Smooth muscle cell (in vitro differentiated cells): Measurements from ENCODE around the gene NPW. TPM values are rescaled to one million over a fixed set of nuclear protein-coding genes. Genes with fewer than 3 reads are reported as not detected.

ENCODE experiments used
- DNase-seq: peaks from one replicate; lab custom pipeline; 2025; ENCODE audit not compliant: unreplicated experiment; lab: John Stamatoyannopoulos, UW
- H2AFZ ChIP-seq: fragments of 200-600 bp; sonication (generic); 2 replicates; pipeline ENCODE4 v1.6.0; 2016; ENCODE audit warnings: antibody characterized with exemption, low read depth, mild to moderate bottlenecking
- H3F3A ChIP-seq: fragments of 200-600 bp; sonication (generic); 2 replicates; pipeline ENCODE4 v1.6.0; 2017; ENCODE audit warnings: antibody characterized with exemption, low read depth
- H3K27ac ChIP-seq: fragments of 200-600 bp; sonication (generic); 2 replicates; pipeline ENCODE4 v1.5.1; 2016; ENCODE audit warnings: low read depth, mild to moderate bottlenecking
- H3K27me3 ChIP-seq: fragments of 200-600 bp; sonication (generic); 2 replicates; pipeline ENCODE4 v1.6.1; 2016; ENCODE audit warnings: low read depth, mild to moderate bottlenecking
- H3K36me3 ChIP-seq: fragments of 200-600 bp; sonication (generic); 2 replicates; pipeline ENCODE4 v1.5.1; 2016; ENCODE audit warnings: low read depth
- H3K4me1 ChIP-seq: fragments of 200-600 bp; sonication (generic); 2 replicates; pipeline ENCODE4 v1.5.1; 2016; ENCODE audit warnings: low read depth
- H3K4me2 ChIP-seq: fragments of 200-600 bp; sonication (generic); 2 replicates; pipeline ENCODE4 v1.6.0; 2016; ENCODE audit warnings: mild to moderate bottlenecking
- H3K4me3 ChIP-seq: fragments of 200-600 bp; sonication (generic); 2 replicates; pipeline ENCODE4 v1.5.1; 2016; ENCODE audit warnings: mild to moderate bottlenecking
- H3K79me2 ChIP-seq: fragments of 200-600 bp; sonication (generic); 2 replicates; pipeline ENCODE4 v1.6.0; 2016; ENCODE audit warnings: low read depth, mild to moderate bottlenecking
- H3K9ac ChIP-seq: fragments of 200-600 bp; sonication (generic); 2 replicates; pipeline ENCODE4 v1.6.0; 2016; ENCODE audit warnings: low read depth
- H3K9me3 ChIP-seq: fragments of 200-600 bp; sonication (generic); replicated peaks from 2 replicates; pipeline ENCODE4 v1.5.1; 2016; ENCODE audit warnings: low read depth
- H4K20me1 ChIP-seq: fragments of 200-600 bp; sonication (generic); 2 replicates; pipeline ENCODE4 v1.6.0; 2016; ENCODE audit warnings: low read depth
- CTCF ChIP-seq: fragments of 200-600 bp; sonication (generic); IDR thresholded peaks from 2 replicates; pipeline ENCODE4 v1.5.1; 2017; ENCODE audit warnings: borderline replicate concordance, mild to moderate bottlenecking, antibody characterized with exemption; ENCODE audit not compliant: insufficient read depth, poor library complexity, severe bottlenecking
- WGBS: methylation state at CpG from one replicate; pipeline ENCODE4 v1.1.7; 2016; ENCODE audit warnings: low lambda C conversion rate; 5-methylcytosine and 5-hydroxymethylcytosine counted together
- polyA plus RNA-seq: library from polyadenylated mRNA; unstranded; fragments of >200 nt; fragmentation: Nextera tagmentation; extraction: Ambion mirVana; gene quantifications from 2 replicates; pipeline ENCODE4 v1.2.1, GENCODE V29; 2016
- total RNA-seq: library from RNA; depleted of rRNA; stranded (reverse); fragments of >200 nt; gene quantifications from 2 replicates; pipeline ENCODE4 v1.2.3, GENCODE V29; 2014

The NPW gene
- total and polyA plus RNA-seq, 2 experiments from 2014 or later, result 13.1 to 185 TPM

- Histone ChIP-seq H2AFZ (no peak overlapping the region), H3K4me2 (no peak overlapping the region), H3K36me3 (no peaks in the 10 kb centered on the region), H3K27ac (no peak overlapping the region), H3K4me1 (peaks cover 21% of the 10 kb centered on the region), H3K9ac (no peak overlapping the region), H3K4me3 (no peak overlapping the region), H4K20me1 (no peaks in the 10 kb centered on the region), H3F3A (no peaks in the 10 kb centered on the region), H3K79me2 (no peaks in the 10 kb centered on the region), H3K27me3 (no peaks in the 10 kb centered on the region), H3K9me3 (no peaks in the 10 kb centered on the region)
- DNase-seq, result no peak
- 95% methylated on average over 15 of the region's 15 CpGs for WGBS
- no peak for TF ChIP-seq CTCF
Observed at GRCh38 chr16:2037115-2037514, 17.5 kb downstream of the NPW start.

GRCh38 chr16:2037647-2038381, 18.2 kb downstream of the NPW start:
- Histone ChIP-seq H3K4me2 (peak overlapping the region; percentile 40), H3K9me3 (no peaks in the 10 kb centered on the region), H3K27ac (peak overlapping the region; percentile 73), H3K4me3 (no peak overlapping the region), H3K4me1 (peaks cover 21% of the 10 kb centered on the region), H3K9ac (no peak overlapping the region), H2AFZ (no peak overlapping the region), H3F3A (no peaks in the 10 kb centered on the region), H3K36me3 (no peaks in the 10 kb centered on the region), H3K27me3 (no peaks in the 10 kb centered on the region), H3K79me2 (no peaks in the 10 kb centered on the region), H4K20me1 (no peaks in the 10 kb centered on the region)
- no peak for DNase-seq
- TF ChIP-seq CTCF, result no peak
- 74% methylated on average over 29 of the region's 29 CpGs for WGBS

GRCh38 chr16:2038382-2039231, 19.0 kb downstream of the NPW start:
- Histone ChIP-seq H3K79me2 (no peaks in the 10 kb centered on the region), H3K9me3 (no peaks in the 10 kb centered on the region), H3K4me2 (peak overlapping the region; percentile 73), H3K4me1 (peaks cover 21% of the 10 kb centered on the region), H3K36me3 (no peaks in the 10 kb centered on the region), H4K20me1 (no peaks in the 10 kb centered on the region), H3K4me3 (no peak overlapping the region), H2AFZ (no peak overlapping the region), H3K27ac (peak overlapping the region; percentile 90), H3F3A (no peaks in the 10 kb centered on the region), H3K27me3 (no peaks in the 10 kb centered on the region), H3K9ac (peak overlapping the region; percentile 70)
- no peak for DNase-seq
- TF ChIP-seq CTCF, result no peak
- 86% methylated on average over 36 of the region's 41 CpGs for WGBS
